Measurements from ENCODE around the gene ADAM22. TPM values are rescaled to one million over a fixed set of nuclear protein-coding genes. Genes with fewer than 3 reads are reported as not detected.

ADAM22 gene
- total and polyA plus RNA-seq, 2 donors (not counting 1 experiment from before 2014, with no cell fraction given): 0.30 to 1.8 TPM

GRCh38 chr7:88185650-88186049, 251.6 kb downstream of the ADAM22 start:
- H3K27ac Mint-ChIP-seq: no peak overlapping the region
- no peak overlapping the region for H3K4me2 ChIP-seq (replicated peaks; ENCODE audit: low read depth, low read length, poor library complexity, severe bottlenecking)
- peaks cover 4% of the 10 kb centered on the region for H3K27me3 Mint-ChIP-seq
- no peaks in the 10 kb centered on the region for H3K9me3 Mint-ChIP-seq (ENCODE audit: insufficient read depth)
- no peaks in the 10 kb centered on the region for H3K36me3 ChIP-seq (replicated peaks in 1 of 2; ENCODE audit: control extremely low read depth in 1 of 2, control insufficient read depth in 1 of 2, extremely low read depth in 1 of 2, insufficient read depth in 2 of 2, low read length in 1 of 2)
- no peak overlapping the region for H3K4me3 ChIP-seq (ENCODE audit: control extremely low read depth in 1 of 5, extremely low read depth in 1 of 5, insufficient read depth in 1 of 5, low read depth in 2 of 5, low read length in 4 of 5)
- ATAC-seq (ENCODE audit: low read depth) (no peak), DNase-seq (no peak)
- H3K27ac ChIP-seq (ENCODE audit: low read length in 2 of 2): no peak overlapping the region
- H4K20me1 ChIP-seq (ENCODE audit: control insufficient read depth, insufficient read depth, low read length, poor library complexity, severe bottlenecking): no peaks in the 10 kb centered on the region
- TF ChIP-seq, protein P1, sequence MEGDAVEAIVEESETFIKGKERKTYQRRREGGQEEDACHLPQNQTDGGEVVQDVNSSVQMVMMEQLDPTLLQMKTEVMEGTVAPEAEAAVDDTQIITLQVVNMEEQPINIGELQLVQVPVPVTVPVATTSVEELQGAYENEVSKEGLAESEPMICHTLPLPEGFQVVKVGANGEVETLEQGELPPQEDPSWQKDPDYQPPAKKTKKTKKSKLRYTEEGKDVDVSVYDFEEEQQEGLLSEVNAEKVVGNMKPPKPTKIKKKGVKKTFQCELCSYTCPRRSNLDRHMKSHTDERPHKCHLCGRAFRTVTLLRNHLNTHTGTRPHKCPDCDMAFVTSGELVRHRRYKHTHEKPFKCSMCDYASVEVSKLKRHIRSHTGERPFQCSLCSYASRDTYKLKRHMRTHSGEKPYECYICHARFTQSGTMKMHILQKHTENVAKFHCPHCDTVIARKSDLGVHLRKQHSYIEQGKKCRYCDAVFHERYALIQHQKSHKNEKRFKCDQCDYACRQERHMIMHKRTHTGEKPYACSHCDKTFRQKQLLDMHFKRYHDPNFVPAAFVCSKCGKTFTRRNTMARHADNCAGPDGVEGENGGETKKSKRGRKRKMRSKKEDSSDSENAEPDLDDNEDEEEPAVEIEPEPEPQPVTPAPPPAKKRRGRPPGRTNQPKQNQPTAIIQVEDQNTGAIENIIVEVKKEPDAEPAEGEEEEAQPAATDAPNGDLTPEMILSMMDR (IDR thresholded peaks at IDR 0.05): no peak
- no peak for TF ChIP-seq EZH2 (IDR thresholded peaks at IDR 0.05; ENCODE audit: borderline replicate concordance, insufficient read depth, low read depth, low read length, poor library complexity, severe bottlenecking)
- no peaks in the 10 kb centered on the region for H3K9me3 ChIP-seq (ENCODE audit: control extremely low read depth in 1 of 3, control insufficient read depth in 2 of 3, insufficient read depth in 1 of 3, low read length in 2 of 3)
- POLR2A ChIA-PET: no interaction called here
- no peaks in the 10 kb centered on the region for H3K4me1 Mint-ChIP-seq
- H3K4me1 ChIP-seq (ENCODE audit: control insufficient read depth in 2 of 2, insufficient read depth in 2 of 2, low read length in 2 of 2): no peaks in the 10 kb centered on the region
- intact Hi-C loops (cut with micrococcal nuclease): no loop called here
- H3K9ac ChIP-seq (ENCODE audit: low read length): no peak overlapping the region
- no peak overlapping the region for H2AFZ ChIP-seq (ENCODE audit: insufficient read depth, low read depth, low read length, poor library complexity, severe bottlenecking)
- no peak overlapping the region for H3K4me3 Mint-ChIP-seq
- CTCF ChIA-PET: no interaction called here
- H3K27me3 ChIP-seq (replicated peaks in 1 of 4; ENCODE audit: control extremely low read depth in 1 of 4, control insufficient read depth in 3 of 4, insufficient read depth in 4 of 4, low read length in 3 of 4): no peaks in the 10 kb centered on the region
- H3K79me2 ChIP-seq (ENCODE audit: control insufficient read depth, insufficient read depth, low read length): no peaks in the 10 kb centered on the region

DNA sequence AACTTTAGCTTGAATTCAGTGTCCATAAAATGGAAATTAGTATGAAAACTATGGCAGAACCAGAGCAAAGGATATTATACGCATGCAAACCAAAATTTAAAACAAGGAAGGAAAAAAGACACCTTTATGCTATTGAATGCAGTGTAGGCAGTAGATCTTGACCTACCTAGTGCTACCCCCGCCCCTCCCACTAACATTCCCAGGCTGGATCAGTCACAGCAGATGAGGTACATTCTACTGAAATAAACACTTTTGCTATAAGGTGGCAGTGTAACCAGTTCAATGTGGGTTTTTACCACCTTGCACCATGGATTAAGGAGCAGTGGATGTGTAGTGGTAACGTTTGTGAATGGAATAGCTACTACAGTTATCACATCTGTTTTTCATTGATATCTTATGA, 257.9 kb downstream of the ADAM22 start:
- Histone ChIP-seq H3K27me3 (replicated peaks in 1 of 4; ENCODE audit: control extremely low read depth in 1 of 4, control insufficient read depth in 3 of 4, insufficient read depth in 4 of 4, low read length in 3 of 4) (no peaks in the 10 kb centered on the region), H3K9ac (ENCODE audit: low read length) (no peak overlapping the region), H3K4me1 (ENCODE audit: control insufficient read depth in 2 of 2, insufficient read depth in 2 of 2, low read length in 2 of 2) (no peaks in the 10 kb centered on the region), H3K36me3 (replicated peaks in 1 of 2; ENCODE audit: control extremely low read depth in 1 of 2, control insufficient read depth in 1 of 2, extremely low read depth in 1 of 2, insufficient read depth in 2 of 2, low read length in 1 of 2) (no peaks in the 10 kb centered on the region), H3K4me3 (ENCODE audit: control extremely low read depth in 1 of 5, extremely low read depth in 1 of 5, insufficient read depth in 1 of 5, low read depth in 2 of 5, low read length in 4 of 5) (no peak overlapping the region), H2AFZ (ENCODE audit: insufficient read depth, low read depth, low read length, poor library complexity, severe bottlenecking) (no peak overlapping the region), H4K20me1 (ENCODE audit: control insufficient read depth, insufficient read depth, low read length, poor library complexity, severe bottlenecking) (no peaks in the 10 kb centered on the region), H3K27ac (ENCODE audit: low read length in 2 of 2) (no peak overlapping the region), H3K9me3 (ENCODE audit: control extremely low read depth in 1 of 3, control insufficient read depth in 2 of 3, insufficient read depth in 1 of 3, low read length in 2 of 3) (no peaks in the 10 kb centered on the region), H3K79me2 (ENCODE audit: control insufficient read depth, insufficient read depth, low read length) (no peaks in the 10 kb centered on the region), H3K4me2 (replicated peaks; ENCODE audit: low read depth, low read length, poor library complexity, severe bottlenecking) (no peak overlapping the region)
- no CpG with 5 or more reads among the region's 3 CpGs for WGBS (ENCODE audit: insufficient coverage)
- Mint-ChIP-seq H3K27me3 (no peaks in the 10 kb centered on the region), H3K27ac (no peak overlapping the region), H3K4me1 (no peaks in the 10 kb centered on the region), H3K9me3 (ENCODE audit: insufficient read depth) (no peaks in the 10 kb centered on the region), H3K4me3 (no peak overlapping the region)
- intact Hi-C loops (cut with micrococcal nuclease): no loop called here
- ATAC-seq (ENCODE audit: low read depth) (no peak), DNase-seq (no peak)
- TF ChIP-seq, protein P1 (IDR thresholded peaks at IDR 0.05): no peak
- TF ChIP-seq EZH2 (IDR thresholded peaks at IDR 0.05; ENCODE audit: borderline replicate concordance, insufficient read depth, low read depth, low read length, poor library complexity, severe bottlenecking): no peak
- ChIA-PET CTCF (no interaction called here), POLR2A (no interaction called here)
